ENCODE measurements around the gene SLC16A8.
"Not testable (repeated sequence)": the region's sequence is repeated elsewhere in the genome, so short reads cannot be mapped to it uniquely, and the experiment has no call there.

Gene SLC16A8

GRCh38 chr22:38086001-38086845 is 2.2 kb upstream of the SLC16A8 start:
- no peak for DNase-seq (ENCODE audit: low spot score)

GRCh38 chr22:38085501-38085900 is 1.5 kb upstream of the SLC16A8 start:
- DNase-seq (ENCODE audit: low spot score) = no peak

- no peak for DNase-seq (ENCODE audit: low spot score)
Measured at GRCh38 chr22:38085056-38085455, 1.1 kb upstream of the SLC16A8 start.

- no peak for DNase-seq (ENCODE audit: low spot score)
Measured at GRCh38 chr22:38082986-38083710, 836 bp downstream of the SLC16A8 start.

- no peak for DNase-seq (ENCODE audit: low spot score)
Measured at GRCh38 chr22:38081941-38082828, 1.8 kb downstream of the SLC16A8 start.

- no peak for DNase-seq (ENCODE audit: low spot score)
Measured at GRCh38 chr22:38081636-38081940, 2.4 kb downstream of the SLC16A8 start.

- no peak for DNase-seq (ENCODE audit: low spot score)
Measured at GRCh38 chr22:38080850-38081635, 2.9 kb downstream of the SLC16A8 start.

- no peak for DNase-seq (ENCODE audit: low spot score)
Measured at GRCh38 chr22:38080474-38080849, 3.5 kb downstream of the SLC16A8 start.

GRCh38 chr22:38079804-38080203 is 4.2 kb downstream of the SLC16A8 start:
- DNase-seq (ENCODE audit: low spot score) = no peak

- DNase-seq (ENCODE audit: low spot score) = not testable (repeated sequence)
Measured at GRCh38 chr22:38079208-38079607, 4.8 kb downstream of the SLC16A8 start.

- DNase-seq (ENCODE audit: low spot score) = no peak
Measured at GRCh38 chr22:38078046-38078840, 5.7 kb downstream of the SLC16A8 start.

GRCh38 chr22:38077595-38077994 is 6.4 kb downstream of the SLC16A8 start:
- no peak for DNase-seq (ENCODE audit: low spot score)

- no peak for DNase-seq (ENCODE audit: low spot score)
Measured at GRCh38 chr22:38077096-38077495, 6.9 kb downstream of the SLC16A8 start.

- no peak for DNase-seq (ENCODE audit: low spot score)
Measured at GRCh38 chr22:38075961-38076360, 8.0 kb downstream of the SLC16A8 start.

GRCh38 chr22:38075105-38075825 is 8.7 kb downstream of the SLC16A8 start:
- no peak for DNase-seq (ENCODE audit: low spot score)

GRCh38 chr22:38074181-38075104 is 9.5 kb downstream of the SLC16A8 start:
- DNase-seq (ENCODE audit: low spot score) = no peak

GRCh38 chr22:38073150-38074130 is 10.5 kb downstream of the SLC16A8 start:
- DNase-seq (ENCODE audit: low spot score) = no peak
